ENCODE data around the gene TCF4. TPM values are rescaled to one million over a fixed set of nuclear protein-coding genes. Genes with fewer than 3 reads are reported as not detected.

The TCF4 gene
- total RNA-seq, 6 donors from 2014 or later = 70.6 to 115 (median 92.4) TPM

GRCh38 chr18:55340998-55341397 lies 247.0 kb downstream of the TCF4 start:
- H3K36me3 ChIP-seq = no peaks in the 10 kb centered on the region
- ATAC-seq (ENCODE audit: low FRiP score in 2 of 2) (no peak), DNase-seq (no peak)
- 89 to 100% methylated on average over 2 of the region's 2 CpGs for WGBS, 2 donors
- no peaks in the 10 kb centered on the region for H3K27me3 ChIP-seq
- no peak overlapping the region for H3K4me3 ChIP-seq
- H3K27ac ChIP-seq = peak overlapping the region in 2 of 4 donors; percentile 73 to 74
- H3K4me1 ChIP-seq = peaks cover 9 to 30% (median 26%) of the 10 kb centered on the region in 4 donors
- H3K9me3 ChIP-seq = no peaks in the 10 kb centered on the region
- TF ChIP-seq, protein P1, sequence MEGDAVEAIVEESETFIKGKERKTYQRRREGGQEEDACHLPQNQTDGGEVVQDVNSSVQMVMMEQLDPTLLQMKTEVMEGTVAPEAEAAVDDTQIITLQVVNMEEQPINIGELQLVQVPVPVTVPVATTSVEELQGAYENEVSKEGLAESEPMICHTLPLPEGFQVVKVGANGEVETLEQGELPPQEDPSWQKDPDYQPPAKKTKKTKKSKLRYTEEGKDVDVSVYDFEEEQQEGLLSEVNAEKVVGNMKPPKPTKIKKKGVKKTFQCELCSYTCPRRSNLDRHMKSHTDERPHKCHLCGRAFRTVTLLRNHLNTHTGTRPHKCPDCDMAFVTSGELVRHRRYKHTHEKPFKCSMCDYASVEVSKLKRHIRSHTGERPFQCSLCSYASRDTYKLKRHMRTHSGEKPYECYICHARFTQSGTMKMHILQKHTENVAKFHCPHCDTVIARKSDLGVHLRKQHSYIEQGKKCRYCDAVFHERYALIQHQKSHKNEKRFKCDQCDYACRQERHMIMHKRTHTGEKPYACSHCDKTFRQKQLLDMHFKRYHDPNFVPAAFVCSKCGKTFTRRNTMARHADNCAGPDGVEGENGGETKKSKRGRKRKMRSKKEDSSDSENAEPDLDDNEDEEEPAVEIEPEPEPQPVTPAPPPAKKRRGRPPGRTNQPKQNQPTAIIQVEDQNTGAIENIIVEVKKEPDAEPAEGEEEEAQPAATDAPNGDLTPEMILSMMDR (IDR thresholded peaks at IDR 0.05) = no peak
- TF ChIP-seq POLR2A (IDR thresholded peaks at IDR 0.05) (no peak), EP300 (IDR thresholded peaks at IDR 0.05) (no peak), POLR2AphosphoS5 (IDR thresholded peaks at IDR 0.05) (no peak)

DNA sequence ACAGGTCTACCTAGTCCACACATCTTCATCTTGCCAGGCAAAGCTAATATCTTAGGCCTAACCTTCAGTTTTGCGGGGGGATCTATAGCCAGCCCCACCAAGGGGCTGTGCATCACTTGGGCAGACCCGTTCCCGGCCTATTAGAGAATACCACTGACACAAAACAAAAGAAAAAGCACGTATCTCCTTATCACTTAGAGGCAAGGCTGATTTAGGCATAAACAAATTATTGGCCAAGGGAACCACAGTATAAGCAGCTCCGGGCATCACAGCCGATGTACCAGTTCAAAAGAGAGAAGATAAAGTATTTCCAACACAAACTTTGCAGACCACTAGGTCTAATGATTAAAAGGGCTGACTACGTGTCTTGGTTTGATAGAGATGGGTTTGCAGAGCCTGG lies 248.0 kb downstream of the TCF4 start:
- H3K4me1 ChIP-seq = peaks cover 9 to 32% (median 26%) of the 10 kb centered on the region in 4 donors
- no peak for TF ChIP-seq EP300 (IDR thresholded peaks at IDR 0.05)
- TF ChIP-seq POLR2AphosphoS5 (IDR thresholded peaks at IDR 0.05) = no peak
- TF ChIP-seq POLR2A (IDR thresholded peaks at IDR 0.05) = no peak
- TF ChIP-seq, protein P1 (IDR thresholded peaks at IDR 0.05) = no peak
- H3K36me3 ChIP-seq = no peaks in the 10 kb centered on the region
- 65 to 66% methylated on average over 7 of the region's 7 CpGs for WGBS, 2 donors
- DNase-seq (no peak), ATAC-seq (ENCODE audit: low FRiP score in 2 of 2) (no peak)
- peak overlapping the region; percentile 31 to 74 (median 71) for H3K27ac ChIP-seq
- no peaks in the 10 kb centered on the region for H3K27me3 ChIP-seq
- H3K4me3 ChIP-seq = no peak overlapping the region
- H3K9me3 ChIP-seq = no peaks in the 10 kb centered on the region

- no peaks in the 10 kb centered on the region for H3K27me3 ChIP-seq
- peaks cover 9 to 37% (median 26%) of the 10 kb centered on the region in 4 donors for H3K4me1 ChIP-seq
- no peaks in the 10 kb centered on the region for H3K36me3 ChIP-seq
- peak overlapping the region; percentile 69 to 88 (median 73) for H3K27ac ChIP-seq
- ATAC-seq (ENCODE audit: low FRiP score in 2 of 2) (no peak), DNase-seq (no peak)
- H3K9me3 ChIP-seq = no peaks in the 10 kb centered on the region
- peak in 2 of 4 donors; percentile 10 to 36 for TF ChIP-seq EP300 (IDR thresholded peaks at IDR 0.05)
- TF ChIP-seq POLR2AphosphoS5 (IDR thresholded peaks at IDR 0.05) = no peak
- H3K4me3 ChIP-seq = no peak overlapping the region
- WGBS, 2 donors = 38 to 44% methylated on average over 8 of the region's 8 CpGs
Measured at GRCh38 chr18:55338978-55339650, 248.9 kb downstream of the TCF4 start.

- TF ChIP-seq POLR2AphosphoS5 (IDR thresholded peaks at IDR 0.05) (peak; percentile 34 to 42), EP300 (IDR thresholded peaks at IDR 0.05) (no peak), POLR2A (IDR thresholded peaks at IDR 0.05) (peak in 1 of 4 donors; percentile 10)
- TF ChIP-seq, protein P1 (IDR thresholded peaks at IDR 0.05) = no peak
- peaks cover 9 to 30% (median 26%) of the 10 kb centered on the region in 4 donors for H3K4me1 ChIP-seq
- H3K27me3 ChIP-seq = no peaks in the 10 kb centered on the region
- ATAC-seq (ENCODE audit: low FRiP score in 2 of 2) (peak; percentile 55 to 77), DNase-seq (no peak)
- H3K9me3 ChIP-seq = no peaks in the 10 kb centered on the region
- no peaks in the 10 kb centered on the region for H3K36me3 ChIP-seq
- WGBS, 2 donors = 39 to 48% methylated on average over 12 to 13 of the region's 13 CpGs
- H3K4me3 ChIP-seq = peak overlapping the region in 1 of 4 donors; percentile 5
- H3K27ac ChIP-seq = peak overlapping the region; percentile 69 to 88 (median 73)
Measured at GRCh38 chr18:55337908-55338521, 250.0 kb downstream of the TCF4 start.

DNA sequence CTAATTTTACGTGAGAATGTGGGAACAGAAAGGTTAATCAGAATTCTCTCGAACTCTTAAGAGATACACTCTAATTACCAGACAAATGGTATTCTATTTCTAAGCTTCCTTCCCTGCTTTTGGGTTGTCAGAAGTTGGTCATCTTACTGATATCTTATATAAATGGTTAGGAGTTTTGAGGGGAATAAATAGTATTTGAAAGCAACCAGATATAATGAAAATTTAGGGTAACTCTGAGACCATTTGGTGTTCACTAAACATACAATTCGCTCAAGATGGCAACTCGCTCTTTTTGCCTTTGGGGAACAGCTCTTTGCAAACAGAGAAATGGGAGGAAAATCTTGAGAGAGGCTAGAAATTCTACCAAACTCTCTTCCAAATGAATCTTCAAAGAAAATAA lies 250.9 kb downstream of the TCF4 start:
- ATAC-seq (ENCODE audit: low FRiP score in 2 of 2) (no peak), DNase-seq (no peak)
- Histone ChIP-seq H3K4me3 (no peak overlapping the region), H3K27me3 (no peaks in the 10 kb centered on the region), H3K9me3 (no peaks in the 10 kb centered on the region), H3K36me3 (no peaks in the 10 kb centered on the region), H3K27ac (peak overlapping the region in 3 of 4 donors; percentile 69 to 88 (median 72)), H3K4me1 (peaks cover 9 to 30% (median 26%) of the 10 kb centered on the region in 4 donors)
- TF ChIP-seq EP300 (IDR thresholded peaks at IDR 0.05) = no peak
- TF ChIP-seq, protein P1 (IDR thresholded peaks at IDR 0.05) = no peak
- TF ChIP-seq POLR2AphosphoS5 (IDR thresholded peaks at IDR 0.05) = no peak
- no peak for TF ChIP-seq POLR2A (IDR thresholded peaks at IDR 0.05)
- WGBS, 2 donors = 85 to 91% methylated on average over 4 of the region's 4 CpGs

Measured in upper lobe of left lung (tissue), 6 donors.